ENCODE results near the gene LYRM9.

DNA sequence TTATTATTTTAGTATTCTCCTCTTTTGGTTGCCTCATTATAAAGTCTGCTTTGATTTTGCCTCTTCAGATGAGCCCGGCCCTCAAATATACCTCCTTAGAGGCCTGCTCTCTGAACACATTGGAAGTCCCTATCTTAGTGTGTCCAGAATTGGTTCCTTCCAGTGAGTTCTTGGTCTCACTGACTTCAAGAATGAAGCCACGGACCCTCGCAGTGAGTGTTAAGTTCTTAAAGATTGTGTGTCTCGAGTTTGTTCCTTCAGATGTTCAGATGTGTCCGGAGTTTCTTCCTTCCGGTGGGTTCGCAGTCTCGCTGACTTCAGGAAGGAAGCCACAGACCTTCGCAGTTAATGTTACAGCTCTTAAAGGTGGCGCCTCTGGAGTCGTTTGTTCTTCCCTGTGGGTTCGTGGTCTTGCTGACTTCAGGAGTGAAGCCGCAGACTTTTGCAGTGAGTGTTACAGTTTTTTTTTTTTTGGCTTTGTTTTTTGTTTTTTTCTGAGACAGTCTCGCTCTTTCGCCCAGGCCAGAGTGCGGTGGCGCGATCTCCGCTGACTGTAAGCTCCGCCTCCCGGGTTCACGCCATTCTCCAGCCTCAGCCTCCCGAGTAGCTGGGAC, 47.0 kb downstream of the LYRM9 start:
- no peak for TF ChIP-seq POLR2A (conservative IDR thresholded peaks at IDR 0.05)
- no peak for TF ChIP-seq MAZ (CRISPR knock-in tag; conservative IDR thresholded peaks at IDR 0.05 in 1 of 2, IDR thresholded peaks at IDR 0.05 in 1 of 2)
- no peak for TF ChIP-seq ETS2 (tag; IDR thresholded peaks at IDR 0.05; ENCODE audit: borderline replicate concordance, poor library complexity, severe bottlenecking)
- no peak for TF ChIP-seq GATA2 (CRISPR knock-in tag; IDR thresholded peaks at IDR 0.05)
- no peak for TF ChIP-seq SP1 (CRISPR knock-in tag; IDR thresholded peaks at IDR 0.05)
- no peak for TF ChIP-seq KLF6 (CRISPR knock-in tag; IDR thresholded peaks at IDR 0.05; ENCODE audit: borderline replicate concordance)
- TF ChIP-seq HNRNPK (IDR thresholded peaks at IDR 0.05; ENCODE audit: low read depth, low read length, poor library complexity, severe bottlenecking): no peak

Data from K562 (cell line).